ENCODE results near the gene NFKB1.

Gene NFKB1

GRCh38 chr4:102560571-102561341 is 59.6 kb downstream of the NFKB1 start:
- no peaks in the 10 kb centered on the region for H4K20me1 ChIP-seq (ENCODE audit: low read depth, low read length)
- no peaks in the 10 kb centered on the region for H3K36me3 ChIP-seq (ENCODE audit: low read length)
- H3K79me2 ChIP-seq (ENCODE audit: insufficient read depth, low read length) = no peaks in the 10 kb centered on the region
- no peak overlapping the region for H3K4me3 ChIP-seq (ENCODE audit: insufficient read depth, low read length, poor library complexity, severe bottlenecking)
- no peak overlapping the region for H3K4me2 ChIP-seq (ENCODE audit: low read depth, low read length, poor library complexity, severe bottlenecking)
- no peaks in the 10 kb centered on the region for H3K27me3 ChIP-seq (ENCODE audit: low read length)
- H2AFZ ChIP-seq (ENCODE audit: low read depth, low read length, severe bottlenecking) = no peak overlapping the region
- TF ChIP-seq, protein P1, sequence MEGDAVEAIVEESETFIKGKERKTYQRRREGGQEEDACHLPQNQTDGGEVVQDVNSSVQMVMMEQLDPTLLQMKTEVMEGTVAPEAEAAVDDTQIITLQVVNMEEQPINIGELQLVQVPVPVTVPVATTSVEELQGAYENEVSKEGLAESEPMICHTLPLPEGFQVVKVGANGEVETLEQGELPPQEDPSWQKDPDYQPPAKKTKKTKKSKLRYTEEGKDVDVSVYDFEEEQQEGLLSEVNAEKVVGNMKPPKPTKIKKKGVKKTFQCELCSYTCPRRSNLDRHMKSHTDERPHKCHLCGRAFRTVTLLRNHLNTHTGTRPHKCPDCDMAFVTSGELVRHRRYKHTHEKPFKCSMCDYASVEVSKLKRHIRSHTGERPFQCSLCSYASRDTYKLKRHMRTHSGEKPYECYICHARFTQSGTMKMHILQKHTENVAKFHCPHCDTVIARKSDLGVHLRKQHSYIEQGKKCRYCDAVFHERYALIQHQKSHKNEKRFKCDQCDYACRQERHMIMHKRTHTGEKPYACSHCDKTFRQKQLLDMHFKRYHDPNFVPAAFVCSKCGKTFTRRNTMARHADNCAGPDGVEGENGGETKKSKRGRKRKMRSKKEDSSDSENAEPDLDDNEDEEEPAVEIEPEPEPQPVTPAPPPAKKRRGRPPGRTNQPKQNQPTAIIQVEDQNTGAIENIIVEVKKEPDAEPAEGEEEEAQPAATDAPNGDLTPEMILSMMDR (IDR thresholded peaks at IDR 0.05; ENCODE audit: insufficient read depth, low read length, poor library complexity, severe bottlenecking) = no peak
- no peak for TF ChIP-seq EZH2phosphoT487 (conservative IDR thresholded peaks at IDR 0.05; ENCODE audit: low read length)
- no peak overlapping the region for H3K9ac ChIP-seq (ENCODE audit: low read length)
- H3K27ac ChIP-seq (ENCODE audit: low read depth, low read length) = no peak overlapping the region
- H3K9me3 ChIP-seq (ENCODE audit: insufficient read depth, low read length) = no peaks in the 10 kb centered on the region
- no peaks in the 10 kb centered on the region for H3K9me2 ChIP-seq (replicated peaks; ENCODE audit: insufficient read depth, low read length)
- H3F3A ChIP-seq (ENCODE audit: insufficient read depth) = no peaks in the 10 kb centered on the region

DNA sequence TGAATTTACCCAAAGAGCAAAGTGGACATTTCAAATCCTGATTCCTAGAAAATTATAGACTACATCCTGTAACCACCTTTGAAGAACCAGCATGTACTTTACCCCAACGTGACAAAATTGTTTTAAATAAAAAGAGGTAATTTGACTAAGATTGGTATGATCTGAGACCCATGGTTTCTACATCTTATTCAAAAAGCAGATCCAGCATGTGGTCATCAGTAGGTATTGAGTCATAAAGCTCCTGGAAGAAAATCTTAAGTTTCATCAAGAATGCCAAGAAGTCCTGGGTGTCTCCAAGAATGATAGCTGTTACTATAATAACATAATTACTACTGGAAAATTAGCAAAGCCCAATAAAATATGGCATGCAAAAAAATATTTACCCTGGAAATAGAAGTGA is 61.8 kb downstream of the NFKB1 start:
- Histone ChIP-seq H2AFZ (ENCODE audit: low read depth, low read length, severe bottlenecking) (no peak overlapping the region), H3K9me3 (ENCODE audit: insufficient read depth, low read length) (no peaks in the 10 kb centered on the region), H3K79me2 (ENCODE audit: insufficient read depth, low read length) (no peaks in the 10 kb centered on the region), H3K4me3 (ENCODE audit: insufficient read depth, low read length, poor library complexity, severe bottlenecking) (no peak overlapping the region), H3K27ac (ENCODE audit: low read depth, low read length) (no peak overlapping the region), H4K20me1 (ENCODE audit: low read depth, low read length) (no peaks in the 10 kb centered on the region), H3F3A (ENCODE audit: insufficient read depth) (no peaks in the 10 kb centered on the region), H3K9me2 (replicated peaks; ENCODE audit: insufficient read depth, low read length) (no peaks in the 10 kb centered on the region), H3K9ac (ENCODE audit: low read length) (no peak overlapping the region), H3K4me2 (ENCODE audit: low read depth, low read length, poor library complexity, severe bottlenecking) (no peak overlapping the region), H3K27me3 (ENCODE audit: low read length) (no peaks in the 10 kb centered on the region), H3K36me3 (ENCODE audit: low read length) (peaks cover 3% of the 10 kb centered on the region; the same call in 1 of the 2 replicates)
- TF ChIP-seq EZH2phosphoT487 (conservative IDR thresholded peaks at IDR 0.05; ENCODE audit: low read length) = no peak
- TF ChIP-seq, protein P1 (IDR thresholded peaks at IDR 0.05; ENCODE audit: insufficient read depth, low read length, poor library complexity, severe bottlenecking) = no peak

DNA sequence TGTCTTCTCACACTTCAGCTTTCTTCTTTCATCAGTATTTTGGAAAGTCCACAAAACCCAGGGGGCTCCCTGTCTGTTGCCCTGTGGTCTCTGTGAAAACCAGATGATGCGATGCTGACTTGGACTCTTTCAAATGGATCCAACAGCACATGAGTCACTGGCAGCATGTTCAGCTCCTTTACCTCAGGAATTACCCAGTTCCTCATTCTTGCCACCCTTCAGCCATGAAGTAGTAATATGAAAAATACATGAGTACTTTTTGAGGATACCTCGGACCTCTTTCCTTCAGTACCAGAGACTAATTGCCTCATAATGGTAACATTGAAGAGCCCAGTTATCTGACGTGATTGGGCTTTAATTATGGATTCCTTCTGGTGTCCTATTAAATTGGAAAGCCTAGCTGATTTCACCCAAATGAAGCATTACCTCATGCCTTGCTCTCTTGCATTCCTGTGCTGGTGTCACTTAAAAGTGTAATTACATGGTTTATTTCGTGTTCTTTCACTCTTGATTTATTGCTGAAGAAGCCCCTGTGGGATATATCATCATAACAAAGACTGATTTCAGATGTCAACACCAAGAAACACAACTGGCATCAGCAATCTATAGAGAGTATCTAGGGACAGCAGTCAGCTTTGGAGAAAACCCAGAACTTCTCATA is 63.4 kb downstream of the NFKB1 start:
- H3K79me2 ChIP-seq (ENCODE audit: insufficient read depth, low read length) = no peaks in the 10 kb centered on the region
- H2AFZ ChIP-seq (ENCODE audit: low read depth, low read length, severe bottlenecking) = no peak overlapping the region
- H3K9me3 ChIP-seq (ENCODE audit: insufficient read depth, low read length) = no peaks in the 10 kb centered on the region
- H3K4me3 ChIP-seq (ENCODE audit: insufficient read depth, low read length, poor library complexity, severe bottlenecking) = no peak overlapping the region
- H3K9me2 ChIP-seq (replicated peaks; ENCODE audit: insufficient read depth, low read length) = no peaks in the 10 kb centered on the region
- no peak overlapping the region for H3K9ac ChIP-seq (ENCODE audit: low read length)
- no peaks in the 10 kb centered on the region for H3F3A ChIP-seq (ENCODE audit: insufficient read depth)
- H3K27me3 ChIP-seq (ENCODE audit: low read length) = no peaks in the 10 kb centered on the region
- TF ChIP-seq, protein P1 (IDR thresholded peaks at IDR 0.05; ENCODE audit: insufficient read depth, low read length, poor library complexity, severe bottlenecking) = no peak
- no peak for TF ChIP-seq EZH2phosphoT487 (conservative IDR thresholded peaks at IDR 0.05; ENCODE audit: low read length)
- H3K4me2 ChIP-seq (ENCODE audit: low read depth, low read length, poor library complexity, severe bottlenecking) = no peak overlapping the region
- H4K20me1 ChIP-seq (ENCODE audit: low read depth, low read length) = no peaks in the 10 kb centered on the region
- peaks cover 7% of the 10 kb centered on the region; the same call in 1 of the 2 replicates for H3K36me3 ChIP-seq (ENCODE audit: low read length)
- H3K27ac ChIP-seq (ENCODE audit: low read depth, low read length) = no peak overlapping the region

Measured in SU-DHL-6 (cell line).